Stimulated activated CD4-positive, alpha-beta T cell treated with anti-CD3 and anti-CD28 coated beads, Interleukin-1b, Interleukin-23, amount 100 ng/mL, for 48 hours (primary cell): ENCODE measurements around the gene GPC5.
"Not testable (repeated sequence)": the region's sequence is repeated elsewhere in the genome, so short reads cannot be mapped to it uniquely, and the experiment has no call there.

Source experiments
- DNase-seq: peaks from one replicate; pipeline ENCODE4 v3.0.0-alpha.2; 2020

The GPC5 gene

DNA sequence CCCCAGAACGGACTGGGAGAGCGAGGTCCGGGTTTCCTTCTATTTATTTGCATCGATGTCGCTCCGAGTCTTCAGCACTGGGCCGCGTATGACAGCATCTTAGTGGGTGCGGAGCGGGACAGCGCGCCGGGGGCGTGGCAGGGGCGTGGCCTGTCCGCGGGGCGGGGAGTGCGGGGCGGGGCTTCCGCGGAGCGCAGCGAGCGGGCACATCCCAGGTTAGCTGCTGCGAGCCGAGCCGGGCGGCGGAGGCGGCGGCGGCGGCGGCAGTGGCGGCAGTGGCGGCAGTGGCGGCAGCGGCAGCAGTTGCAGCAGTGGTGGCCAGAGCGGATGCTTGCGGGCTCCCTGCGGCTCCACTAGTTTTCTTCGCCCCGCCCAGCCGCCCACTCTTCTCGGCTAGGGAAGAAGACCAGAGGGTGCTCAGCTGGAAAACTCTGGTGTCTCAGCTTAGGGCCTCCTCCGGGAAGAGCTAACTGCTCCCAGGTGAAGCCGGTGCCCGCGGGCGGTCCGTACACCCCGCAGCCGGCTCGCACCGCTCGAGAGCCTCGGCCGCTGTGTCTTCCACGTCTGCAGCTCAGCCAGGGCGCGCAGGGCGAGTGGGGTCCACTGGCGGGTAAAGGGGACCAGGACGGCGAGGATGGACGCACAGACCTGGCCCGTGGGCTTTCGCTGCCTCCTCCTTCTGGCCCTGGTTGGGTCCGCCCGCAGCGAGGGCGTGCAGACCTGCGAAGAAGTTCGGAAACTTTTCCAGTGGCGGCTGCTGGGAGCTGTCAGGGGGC is at the start of gene GPC5:
Gene GPC5 (plus strand): TSS at position 209 of the 776 bp plus-strand sequence.
- DNase-seq, result peak; percentile 81

GRCh38 chr13:91348906-91349435 is 49.5 kb upstream of the GPC5 start:
- DNase-seq, result peak; percentile 90

GRCh38 chr13:91349992-91350911 is 48.2 kb upstream of the GPC5 start:
- no peak for DNase-seq

DNA sequence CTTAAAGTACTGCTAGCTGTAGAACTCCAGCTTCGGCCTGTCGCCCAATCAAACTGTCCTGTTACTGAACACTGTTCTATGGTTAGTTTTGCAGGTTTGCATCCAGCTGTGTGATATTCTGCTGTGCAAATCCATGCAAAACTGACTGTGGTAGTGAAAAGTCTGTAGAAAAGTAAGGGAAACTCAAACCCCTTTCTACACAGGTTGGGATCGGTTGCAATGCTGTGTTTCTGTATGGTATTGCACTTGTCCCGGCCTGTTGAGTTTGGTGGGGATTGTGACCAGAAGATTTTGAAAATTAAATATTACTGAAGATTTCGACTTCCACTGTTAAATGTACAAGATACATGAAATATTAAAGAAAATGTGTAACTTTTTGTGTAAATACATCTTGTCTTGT is 47.3 kb upstream of the GPC5 start:
- no peak for DNase-seq

GRCh38 chr13:91351980-91352379 is 46.4 kb upstream of the GPC5 start:
- DNase-seq, result no peak

DNA sequence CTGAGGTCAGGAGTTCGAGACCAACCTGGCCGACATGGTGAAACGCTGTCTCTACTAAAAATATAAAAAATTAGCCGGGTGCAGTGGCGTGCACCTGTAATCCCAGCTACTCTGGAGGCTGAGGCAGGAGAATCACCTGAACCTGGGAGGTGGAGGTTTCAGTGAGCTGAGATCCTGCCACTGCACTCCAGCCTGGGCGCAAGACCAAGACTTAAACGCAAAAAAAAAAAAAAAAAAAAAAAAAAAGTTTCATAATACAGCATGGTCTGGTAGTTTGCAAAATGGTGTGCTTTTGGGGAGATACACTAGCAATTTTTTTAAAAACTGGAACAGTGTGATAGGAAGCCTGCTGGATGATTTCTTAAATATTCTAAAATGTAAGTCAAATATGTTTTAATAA is 45.5 kb upstream of the GPC5 start:
- not testable (repeated sequence) for DNase-seq

DNA sequence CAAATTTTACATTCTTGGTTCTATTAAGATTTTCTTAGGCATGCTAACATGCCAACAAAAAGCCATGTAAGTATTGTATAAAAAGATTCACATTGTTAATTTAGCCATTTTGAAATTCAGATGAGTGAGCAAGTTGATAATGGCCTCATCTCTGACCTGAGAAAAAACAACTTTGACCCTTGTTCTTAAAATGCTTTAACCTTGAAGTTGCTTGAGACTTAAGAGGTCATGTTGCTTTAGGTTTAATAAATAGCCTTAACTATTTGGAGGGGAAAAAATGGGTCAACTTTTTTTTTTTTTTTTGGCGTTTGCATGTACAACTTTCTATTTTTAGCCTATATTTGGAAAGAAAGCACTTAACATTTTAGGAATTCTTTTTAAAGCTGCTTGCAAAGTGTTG is 44.9 kb upstream of the GPC5 start:
- no peak for DNase-seq

DNA sequence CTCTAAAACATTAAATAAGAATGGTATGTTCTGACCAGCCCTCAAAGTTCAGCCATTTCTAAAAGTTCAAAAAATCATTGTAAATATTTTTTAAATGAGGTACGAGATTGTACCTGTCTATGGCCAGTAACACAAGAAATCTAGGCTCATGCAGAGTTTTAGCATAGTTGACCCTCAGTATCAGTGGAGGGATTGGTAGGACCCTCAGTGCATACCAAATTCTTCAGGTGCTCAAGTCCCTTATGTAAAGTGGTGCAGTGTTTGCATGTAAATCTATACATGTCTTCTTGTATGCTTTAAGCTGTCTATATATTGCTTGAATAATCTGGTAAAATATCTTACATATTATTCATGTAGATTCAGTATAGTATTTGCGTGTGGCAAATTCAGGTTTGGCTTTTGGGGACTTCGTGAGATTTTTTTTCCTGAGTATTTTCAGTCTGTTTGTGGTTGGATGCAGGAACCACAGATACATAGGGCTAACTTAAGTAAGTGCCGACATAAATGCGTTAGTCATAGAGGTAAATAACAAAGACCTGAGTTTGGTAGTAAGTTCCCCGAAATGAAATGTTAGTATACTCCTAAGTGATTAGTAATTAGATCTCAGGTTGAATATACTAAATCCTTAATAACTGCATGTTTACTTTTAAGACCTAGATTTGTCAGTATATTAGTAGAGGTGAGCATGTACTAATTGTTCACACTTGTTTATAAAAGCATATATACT is 43.2 kb upstream of the GPC5 start:
- no peak for DNase-seq

DNA sequence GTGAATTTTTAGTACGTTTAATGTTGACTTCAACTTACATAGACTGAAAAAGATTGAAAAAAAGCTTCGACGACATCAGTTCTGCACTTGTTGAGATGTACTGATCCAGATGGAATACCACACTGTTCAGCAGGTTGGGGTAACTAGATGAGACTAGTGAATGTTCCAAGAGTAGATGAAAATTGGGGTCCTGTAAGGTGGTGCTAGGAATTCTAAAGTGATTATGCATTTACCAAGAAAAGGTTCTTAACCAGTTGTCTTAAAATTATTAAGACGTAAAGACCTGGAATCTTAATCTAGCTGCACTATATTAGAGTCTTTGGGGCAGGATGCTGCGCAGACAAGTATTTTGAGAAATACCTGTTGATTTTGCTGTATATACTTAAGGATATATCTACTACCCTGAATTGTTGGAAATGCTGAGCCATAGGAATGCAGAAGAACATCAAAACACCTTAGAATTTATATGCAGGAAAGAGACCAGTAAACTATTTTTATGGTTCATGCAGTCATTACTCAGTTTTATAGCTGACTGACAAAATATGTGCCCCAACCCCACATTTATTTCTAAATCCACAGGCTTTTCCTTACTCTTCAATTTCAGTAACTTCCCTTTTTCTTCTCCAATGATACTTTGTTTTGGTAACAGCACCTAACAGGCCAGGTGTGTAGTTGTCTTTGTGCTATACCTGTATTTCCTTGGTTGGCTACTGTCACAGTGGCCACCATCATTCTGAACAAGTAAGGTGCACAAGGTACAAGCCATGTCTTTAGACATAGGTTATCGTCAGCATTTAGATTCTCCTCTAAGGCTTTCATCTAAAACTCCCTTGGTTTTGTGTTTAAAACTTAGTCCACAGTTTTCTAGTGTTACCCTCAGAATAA is 42.4 kb upstream of the GPC5 start:
- no peak for DNase-seq

- DNase-seq, result no peak
These were observed 41.4 kb upstream of the GPC5 start for GRCh38 chr13:91356919-91357612.

DNA sequence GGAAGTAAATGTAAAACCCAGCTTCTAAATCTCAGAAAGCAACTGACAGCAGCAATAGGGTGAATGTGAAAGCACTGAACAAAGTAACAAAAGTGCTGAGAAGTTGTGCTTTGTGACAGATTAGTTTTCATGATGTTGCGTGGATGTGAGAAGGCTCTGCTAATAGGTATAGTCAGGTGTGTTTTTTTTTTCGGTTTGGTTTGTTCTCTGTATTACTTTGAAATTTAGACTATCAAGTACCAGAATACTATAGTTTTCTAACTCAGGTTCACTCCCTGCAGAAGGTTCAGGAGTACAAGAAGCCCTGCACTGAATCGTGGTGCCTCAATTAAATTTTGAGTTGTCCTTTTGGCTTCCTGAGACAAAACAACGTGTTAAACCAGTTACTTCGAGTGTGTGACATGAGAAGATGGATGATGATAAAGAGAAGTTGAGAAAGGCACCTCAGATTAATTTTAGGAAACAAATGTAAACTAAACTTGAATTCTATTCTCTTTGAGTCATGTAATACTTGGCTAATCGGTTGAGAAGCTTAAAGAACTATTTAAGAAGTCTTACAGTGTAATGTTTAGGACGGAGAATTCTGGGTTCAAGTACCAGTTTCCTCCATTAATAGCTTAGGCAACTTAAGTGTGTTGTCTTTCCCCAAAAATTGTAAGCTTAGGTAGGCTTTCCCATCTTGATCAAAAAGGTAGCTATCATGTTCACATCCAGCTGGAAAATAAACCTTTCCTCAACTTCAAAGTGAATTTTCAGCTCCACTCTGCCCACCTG is 40.6 kb upstream of the GPC5 start:
- no peak for DNase-seq

DNA sequence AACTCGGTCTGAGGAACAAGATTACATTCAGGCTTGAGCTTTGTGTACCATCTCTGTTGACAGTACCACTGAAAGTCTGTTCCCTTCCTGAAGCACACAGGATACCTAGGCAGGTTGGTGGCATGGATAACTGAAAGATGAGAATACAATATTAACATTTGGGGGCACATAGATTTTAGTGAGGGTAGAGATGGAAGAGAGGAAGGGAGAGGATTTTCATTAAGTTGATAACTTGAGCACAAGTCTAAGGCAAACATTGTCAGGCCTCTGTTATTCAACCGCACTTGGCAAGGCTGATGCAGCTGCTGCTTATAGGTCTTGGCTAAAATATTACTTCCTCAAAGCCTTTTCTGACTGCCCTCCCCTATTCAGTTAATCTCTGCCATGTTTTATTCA is 40.0 kb upstream of the GPC5 start:
- no peak for DNase-seq

DNA sequence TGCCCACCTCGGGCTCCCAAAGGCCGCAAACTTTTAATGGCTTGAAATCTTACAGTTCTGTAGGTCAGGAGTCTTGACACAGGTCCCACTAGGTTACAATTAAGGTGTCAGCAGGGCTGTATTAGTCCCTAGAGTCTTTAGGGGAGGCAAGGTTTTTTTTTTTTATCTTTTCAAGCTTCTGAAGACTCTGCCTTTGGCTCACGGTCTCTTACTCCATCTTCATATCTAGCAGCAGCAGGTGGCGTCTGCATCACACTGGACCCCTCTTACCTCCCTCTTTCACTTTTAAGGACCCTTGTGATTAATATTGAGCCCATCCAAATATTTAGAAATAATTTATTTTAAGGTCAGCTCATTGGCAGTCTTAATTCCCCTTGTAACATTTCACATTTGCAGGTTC is 39.3 kb upstream of the GPC5 start:
- DNase-seq, result no peak

GRCh38 chr13:91359631-91360030 is 38.8 kb upstream of the GPC5 start:
- DNase-seq, result no peak

- DNase-seq, result no peak
These were observed 38.1 kb upstream of the GPC5 start for GRCh38 chr13:91360246-91360751.

GRCh38 chr13:91361755-91362271 is 36.6 kb upstream of the GPC5 start:
- no peak for DNase-seq

DNA sequence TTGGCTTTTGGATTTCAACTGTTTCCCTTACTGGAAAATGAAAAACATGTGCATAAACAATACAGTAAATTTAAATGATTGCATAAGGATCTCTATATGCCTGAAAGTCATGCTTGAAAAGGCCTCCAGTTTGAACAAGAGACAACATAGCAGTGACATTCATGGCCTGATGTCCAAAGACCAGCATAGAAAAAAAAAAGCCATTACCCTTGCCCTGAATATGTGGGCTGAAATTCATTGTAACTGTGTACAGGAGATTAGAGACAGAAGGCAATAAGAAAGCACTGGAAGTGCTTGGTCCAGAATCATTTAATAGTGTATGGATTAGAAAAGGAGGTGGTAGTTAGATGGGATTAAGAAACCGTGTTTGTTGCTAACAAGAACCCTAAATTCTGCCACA is 35.5 kb upstream of the GPC5 start:
- no peak for DNase-seq

- DNase-seq, result no peak
These were observed 30.3 kb upstream of the GPC5 start for GRCh38 chr13:91368101-91368500.

DNA sequence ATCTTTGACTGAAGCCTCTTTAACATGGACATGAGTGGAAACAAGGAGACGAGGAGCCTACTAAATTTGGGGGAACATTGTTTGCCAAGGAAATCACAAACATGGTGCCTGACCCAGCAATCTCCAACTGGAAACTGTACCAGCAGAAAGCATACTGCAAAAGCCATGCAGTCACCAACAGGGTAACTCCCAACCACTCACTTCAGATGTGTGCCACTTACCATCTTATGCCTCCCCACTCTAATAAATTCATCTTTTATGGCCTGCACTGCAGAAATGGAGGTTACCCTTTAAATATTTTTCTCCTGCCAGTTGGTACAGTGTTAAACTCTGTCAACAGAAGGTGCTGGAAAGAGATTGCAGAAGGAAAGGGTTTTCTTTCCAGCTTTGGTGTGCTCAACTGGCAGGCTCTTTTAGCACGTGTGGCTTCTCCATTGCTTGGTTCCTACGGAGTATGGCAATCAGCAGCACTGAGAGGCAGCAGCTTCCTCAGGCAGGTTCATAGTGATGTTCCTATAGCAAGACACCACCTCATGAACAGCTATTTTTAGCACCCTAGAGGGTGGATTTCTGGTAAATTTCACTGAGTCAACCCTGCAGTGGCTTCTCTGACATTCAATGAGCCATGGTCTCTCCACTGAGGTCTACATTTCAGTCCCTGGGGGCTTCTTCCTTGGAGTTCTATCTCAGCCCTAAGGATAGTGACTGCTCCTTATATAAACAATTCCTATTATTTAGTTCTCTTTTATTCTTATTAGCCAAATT is 29.6 kb upstream of the GPC5 start:
- DNase-seq, result peak; percentile 40
